Psoas muscle (tissue), 8 donors: ENCODE measurements around the gene APBB2. TPM values are rescaled to one million over a fixed set of nuclear protein-coding genes. Genes with fewer than 3 reads are reported as not detected.
A peak's percentile ranks its signal among the peaks of the same experiment; 100 is the strongest.

ENCODE experiments used
- ATAC-seq, 4 donors: fragments of 200-7000 bp; cut with Tn5 transposase; one replicate each; pipeline ENCODE4 v1.9.1; 2020; ENCODE audit warnings: moderate library complexity in 3 of 4, mild to moderate bottlenecking in 2 of 4
- DNase-seq, 2 donors: peaks; one replicate each; pipeline ENCODE4 v3.0.0-alpha.2; 2020
- H3K27ac ChIP-seq: fragments of 200-600 bp; one replicate; pipeline ENCODE4 v1.8.0; 2022
- H3K27me3 ChIP-seq, 3 donors: fragments of 200-600 bp in 1 of 3; one replicate each; pipeline versions ENCODE4 v1.6.1 to v1.8.0; 2013 to 2022; ENCODE audit warnings: low read length in 2 of 3, mild to moderate bottlenecking in 2 of 3, moderate library complexity in 1 of 3; ENCODE audit not compliant: insufficient read depth in 3 of 3
- H3K36me3 ChIP-seq, 2 donors: fragments of 200-600 bp in 1 of 2; one replicate each; pipeline versions ENCODE4 v1.6.1 to v1.8.0; 2013 to 2022; ENCODE audit warnings: low read depth in 1 of 2, mild to moderate bottlenecking in 1 of 2, moderate library complexity in 1 of 2; ENCODE audit not compliant: insufficient read depth in 1 of 2
- H3K4me1 ChIP-seq: fragments of 200-600 bp; one replicate; pipeline ENCODE4 v1.8.0; 2022
- H3K4me3 ChIP-seq: fragments of 200-600 bp; one replicate; pipeline ENCODE4 v1.8.0; 2022; ENCODE audit warnings: mild to moderate bottlenecking
- H3K9me3 ChIP-seq: fragments of 200-600 bp; one replicate; pipeline ENCODE4 v1.8.0; 2022
- CTCF ChIP-seq: fragments of 200-600 bp; IDR thresholded peaks from one replicate; pipeline ENCODE4 v1.8.0; 2022; ENCODE audit warnings: antibody characterized with exemption
- WGBS, 3 donors: extraction: QIAGEN DNeasy Blood & Tissue Kit; methylation state at CpG; one replicate each; pipeline versions ENCODE4 v1.1.6 to v1.1.7; 2013; 5-methylcytosine and 5-hydroxymethylcytosine counted together
- intact Hi-C, 2 donors: fragments of 100-400 bp; cut with DNase I; formaldehyde crosslinking; loops; one replicate each; pipeline versions ENCODE4 v1.11.0 to v1.14.2; 2022
- polyA plus RNA-seq, 3 donors: library from polyadenylated mRNA; stranded (reverse); fragments of 200-250 nt; gene quantifications; one replicate each; pipeline ENCODE4 v1.2.3, GENCODE V29; 2013
- total RNA-seq, 4 donors: library from RNA; stranded (reverse); fragmentation: NEBNext Ultra II Directional in 2 of 4; extraction: Animal tissue kit (Norgen Biotek cat#: 25700) in 2 of 4; gene quantifications; one replicate each; pipeline versions ENCODE4 v1.2.1 to v1.2.4, GENCODE V29; 2021 to 2023
- donor health status: healthy with polysubstance abuse.
- donor health status: DM: no; HTN: no; CAD: no; lungs with moderate emphysema.
- donor health status: Bipolar disorder and iron deficiency.
- donor health status: healthy.
- donor health status: DM: yes; HTN: yes; CAD: no.
- donor health status: DM: no; HTN: no; CAD: no.
- donor health status: DM: no; HTN: no; CAD: no.
- donor health status: DM: yes; HTN: yes; CAD: no.

Gene APBB2
- total and polyA plus RNA-seq, 7 donors = 3.1 to 37.4 (median 11.3) TPM

GRCh38 chr4:41215969-41216293 lies 1.6 kb upstream of the APBB2 start:
- no peak for ATAC-seq

GRCh38 chr4:41215155-41215554 lies 813 bp upstream of the APBB2 start:
- 59 to 62% (median 59%) methylated on average over 9 of the region's 9 CpGs for WGBS, 3 donors
- Histone ChIP-seq H3K27ac (peak overlapping the region; percentile 17), H3K4me3 (peak overlapping the region; percentile 78), H3K36me3 (no peaks in the 10 kb centered on the region), H3K4me1 (peaks cover 4% of the 10 kb centered on the region), H3K9me3 (no peaks in the 10 kb centered on the region), H3K27me3 (no peaks in the 10 kb centered on the region)
- DNase-seq = no peak
- ATAC-seq = no peak
- intact Hi-C loops = loop anchor here (2.0 to 5.0 kb wide), 3 partner anchors 240 to 298 kb away; no protein-coding TSS in a partner anchor
- TF ChIP-seq CTCF = no peak

More at GRCh38 chr4:41215969-41216293, 1.6 kb upstream of the APBB2 start:
- Histone ChIP-seq H3K4me3 (peak overlapping the region; percentile 63), H3K9me3 (no peaks in the 10 kb centered on the region), H3K4me1 (peaks cover 4% of the 10 kb centered on the region), H3K27ac (peak overlapping the region; percentile 74), H3K27me3 (no peaks in the 10 kb centered on the region), H3K36me3 (no peaks in the 10 kb centered on the region)
- TF ChIP-seq CTCF = no peak
- intact Hi-C loops = loop anchor here (2.0 to 5.0 kb wide), 3 partner anchors 241 to 299 kb away; no protein-coding TSS in a partner anchor
- no peak for DNase-seq
- 24 to 30% (median 28%) methylated on average over 8 of the region's 8 CpGs for WGBS, 3 donors

- H3K27ac ChIP-seq = peak overlapping the region; percentile 17
- H3K36me3 ChIP-seq = no peaks in the 10 kb centered on the region
- H3K27me3 ChIP-seq = no peaks in the 10 kb centered on the region
- ATAC-seq (no peak), DNase-seq (no peak)
- peaks cover 7% of the 10 kb centered on the region for H3K4me1 ChIP-seq
- WGBS, 3 donors = 25 to 37% (median 28%) methylated on average over 8 of the region's 8 CpGs
- no peaks in the 10 kb centered on the region for H3K9me3 ChIP-seq
- intact Hi-C loops = loop anchor here (2.0 to 5.0 kb wide), 5 partner anchors 72 to 297 kb away; no protein-coding TSS in a partner anchor
- peak overlapping the region; percentile 78 for H3K4me3 ChIP-seq
- no peak for TF ChIP-seq CTCF
Measured at GRCh38 chr4:41214825-41215146, 444 bp upstream of the APBB2 start.

- Histone ChIP-seq H3K27ac (peak overlapping the region; percentile 69), H3K27me3 (peaks cover 0 to 2% (median 0%) of the 10 kb centered on the region in 3 donors), H3K9me3 (no peaks in the 10 kb centered on the region), H3K36me3 (no peaks in the 10 kb centered on the region), H3K4me3 (peak overlapping the region; percentile 78), H3K4me1 (peaks cover 10% of the 10 kb centered on the region)
- intact Hi-C loops = loop anchor here (2.0 to 5.0 kb wide), 4 partner anchors 71 to 287 kb away; no protein-coding TSS in a partner anchor
- 0 to 1% (median 0%) methylated on average over 26 to 35 of the region's 35 CpGs for WGBS, 3 donors
- DNase-seq (peak; percentile 34 to 57), ATAC-seq (peak; percentile 1 to 34 (median 8))
- no peak for TF ChIP-seq CTCF
Measured at GRCh38 chr4:41213625-41214135, 662 bp downstream of the APBB2 start.
